PC-9 (cell line): Measurements from ENCODE around the gene ADAMTS3.

Experiments
- CTCF ChIP-seq: fragments of 200-600 bp; sonication (generic); conservative IDR thresholded peaks from 2 replicates; pipeline ENCODE4 v1.6.1; 2017; ENCODE audit warnings: mixed run types, antibody characterized with exemption, mild to moderate bottlenecking, moderate library complexity
- EZH2 ChIP-seq: fragments of 200-600 bp; sonication (generic); IDR thresholded peaks from 2 replicates; pipeline ENCODE4 v1.8.0; 2017; ENCODE audit warnings: antibody characterized with exemption, low read depth

GRCh38 chr4:72451349-72451748 lies 117.7 kb downstream of the ADAMTS3 start:
- TF ChIP-seq CTCF (no peak), EZH2 (no peak)
